ENCODE measurements around the gene DPH2. TPM values are rescaled to one million over a fixed set of nuclear protein-coding genes. Genes with fewer than 3 reads are reported as not detected.

DPH2 gene
- total and polyA plus RNA-seq, 10 of the 15 experiments (the other 5 are each of a cell fraction or from before 2014, with no cell fraction given) = 13.1 to 82.9 (median 52.0) TPM

DNA sequence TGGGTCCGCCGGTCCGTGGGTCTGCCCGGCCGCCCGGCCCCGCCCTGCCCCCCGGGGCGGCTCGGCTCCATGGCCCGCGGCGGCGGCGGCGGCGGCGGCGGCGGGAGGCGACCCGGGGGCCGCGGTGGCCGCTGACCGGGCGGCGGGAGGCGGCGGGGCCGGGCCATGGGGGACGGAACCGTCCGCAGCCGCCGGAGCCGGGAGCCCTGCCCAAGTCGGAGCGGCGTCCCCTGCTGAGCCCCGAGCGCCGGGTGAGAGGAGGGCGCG is 9.4 kb downstream of the DPH2 start:
- Histone ChIP-seq H3K27ac (ENCODE audit: control insufficient read depth, insufficient read depth) (no peak overlapping the region), H2AFZ (ENCODE audit: control insufficient read depth, low read depth, low read length) (no peak overlapping the region), H3K4me2 (ENCODE audit: control insufficient read depth, insufficient read depth) (no peak overlapping the region; the same call in 1 of the 2 replicates), H3K9me3 (replicated peaks; ENCODE audit: control insufficient read depth, insufficient read depth, low read length) (no peaks in the 10 kb centered on the region), H3K4me3 (peak overlapping the region; percentile 74), H3K9ac (ENCODE audit: control insufficient read depth, insufficient read depth, low read length) (peak overlapping the region; percentile 29; the same call in 1 of the 2 replicates), H4K20me1 (ENCODE audit: control insufficient read depth, insufficient read depth) (no peaks in the 10 kb centered on the region), H3K36me3 (ENCODE audit: control insufficient read depth in 2 of 2, insufficient read depth in 2 of 2, low read length in 1 of 2) (peaks cover 0 to 7% of the 10 kb centered on the region in 2 experiments), H3K27me3 (replicated peaks in 1 of 2; ENCODE audit: control insufficient read depth in 2 of 2, insufficient read depth in 2 of 2, low read length in 1 of 2) (no peaks in the 10 kb centered on the region), H3K4me1 (ENCODE audit: control insufficient read depth, insufficient read depth, low read length) (peaks cover 24% of the 10 kb centered on the region), H3K79me2 (ENCODE audit: control insufficient read depth, insufficient read depth, low read length) (peaks cover 45% of the 10 kb centered on the region)
- DNase-seq (ENCODE audit: low read depth, low spot score) = no peak
- CTCF ChIA-PET = no interaction called here
- POLR2A ChIA-PET = no interaction called here
- TF ChIP-seq MYC (IDR thresholded peaks at IDR 0.05; ENCODE audit: insufficient read depth, insufficient read length, insufficient replicate concordance, low read length, severe bottlenecking) = no peak
- no peak for TF ChIP-seq STAT1 (conservative IDR thresholded peaks at IDR 0.05)
- TF ChIP-seq CHD2 (IDR thresholded peaks at IDR 0.05; ENCODE audit: borderline replicate concordance, low read depth, low read length) = no peak
- no peak for TF ChIP-seq SMAD5 (IDR thresholded peaks at IDR 0.05; ENCODE audit: low read depth)
- TF ChIP-seq MEF2B (IDR thresholded peaks at IDR 0.05; ENCODE audit: partially characterized antibody, poor library complexity, severe bottlenecking) = no peak
- TF ChIP-seq FOXM1 (IDR thresholded peaks at IDR 0.05; ENCODE audit: low read depth, low read length) = no peak
- TF ChIP-seq, protein P1, sequence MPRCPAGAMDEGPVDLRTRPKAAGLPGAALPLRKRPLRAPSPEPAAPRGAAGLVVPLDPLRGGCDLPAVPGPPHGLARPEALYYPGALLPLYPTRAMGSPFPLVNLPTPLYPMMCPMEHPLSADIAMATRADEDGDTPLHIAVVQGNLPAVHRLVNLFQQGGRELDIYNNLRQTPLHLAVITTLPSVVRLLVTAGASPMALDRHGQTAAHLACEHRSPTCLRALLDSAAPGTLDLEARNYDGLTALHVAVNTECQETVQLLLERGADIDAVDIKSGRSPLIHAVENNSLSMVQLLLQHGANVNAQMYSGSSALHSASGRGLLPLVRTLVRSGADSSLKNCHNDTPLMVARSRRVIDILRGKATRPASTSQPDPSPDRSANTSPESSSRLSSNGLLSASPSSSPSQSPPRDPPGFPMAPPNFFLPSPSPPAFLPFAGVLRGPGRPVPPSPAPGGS (IDR thresholded peaks at IDR 0.05; ENCODE audit: borderline replicate concordance, insufficient read depth, low read depth, low read length, poor library complexity, severe bottlenecking) = no peak
- TF ChIP-seq MTA3 (IDR thresholded peaks at IDR 0.05; ENCODE audit: borderline replicate concordance, low read length) = no peak
- no peak for TF ChIP-seq TAF1 (IDR thresholded peaks at IDR 0.05; ENCODE audit: borderline replicate concordance, low read depth, low read length)
- TF ChIP-seq FOXK2 (IDR thresholded peaks at IDR 0.05) = no peak
- no peak for TF ChIP-seq CBFB (IDR thresholded peaks at IDR 0.05; ENCODE audit: low read depth)
- no peak for TF ChIP-seq YY1 (IDR thresholded peaks at IDR 0.05; ENCODE audit: low read depth, low read length)
- no peak for TF ChIP-seq MEF2A (IDR thresholded peaks at IDR 0.05; ENCODE audit: insufficient read depth, low read depth, low read length)
- TF ChIP-seq SIX5 (IDR thresholded peaks at IDR 0.05; ENCODE audit: low read depth, low read length, severe bottlenecking) = no peak
- no peak for TF ChIP-seq HDAC6 (IDR thresholded peaks at IDR 0.05; ENCODE audit: unreplicated experiment)
- no peak for TF ChIP-seq ETV6 (conservative IDR thresholded peaks at IDR 0.05 in 1 of 2, IDR thresholded peaks at IDR 0.05 in 1 of 2; ENCODE audit: borderline replicate concordance in 1 of 2, low read depth in 1 of 2)
- TF ChIP-seq ZNF207 (IDR thresholded peaks at IDR 0.05; ENCODE audit: borderline replicate concordance) = no peak
- no peak for TF ChIP-seq POU2F2 (IDR thresholded peaks at IDR 0.05; ENCODE audit: borderline replicate concordance, low read depth, low read length)
- TF ChIP-seq, protein P2, sequence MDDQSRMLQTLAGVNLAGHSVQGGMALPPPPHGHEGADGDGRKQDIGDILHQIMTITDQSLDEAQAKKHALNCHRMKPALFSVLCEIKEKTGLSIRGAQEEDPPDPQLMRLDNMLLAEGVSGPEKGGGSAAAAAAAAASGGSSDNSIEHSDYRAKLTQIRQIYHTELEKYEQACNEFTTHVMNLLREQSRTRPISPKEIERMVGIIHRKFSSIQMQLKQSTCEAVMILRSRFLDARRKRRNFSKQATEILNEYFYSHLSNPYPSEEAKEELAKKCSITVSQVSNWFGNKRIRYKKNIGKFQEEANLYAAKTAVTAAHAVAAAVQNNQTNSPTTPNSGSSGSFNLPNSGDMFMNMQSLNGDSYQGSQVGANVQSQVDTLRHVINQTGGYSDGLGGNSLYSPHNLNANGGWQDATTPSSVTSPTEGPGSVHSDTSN (IDR thresholded peaks at IDR 0.05; ENCODE audit: insufficient replicate concordance, low read depth, low read length) = no peak
- TF ChIP-seq YBX1 (IDR thresholded peaks at IDR 0.05) = no peak
- ATAC-seq = no peak
- intact Hi-C loops (cut with micrococcal nuclease; ENCODE audit: unreplicated experiment) = no loop called here
- no peak for FAIRE-seq
- WGBS (ENCODE audit: insufficient coverage, insufficient replicate concordance, low lambda C conversion rate, missing lambda C conversion rate) = 2% methylated on average over 16 of the region's 45 CpGs
- SMC1A ChIA-PET (ENCODE audit: uncharacterized antibody, unreplicated experiment) = no interaction called here
- RAD21 ChIA-PET (ENCODE audit: unreplicated experiment) = no interaction called here
- no TSS peak for BruUV-seq (replicated peaks)
- in situ Hi-C loops (cut with MboI) = no loop called here

Measured in GM12878 (cell line).